ENCODE results near the gene PPP1R9B. TPM values are rescaled to one million over a fixed set of nuclear protein-coding genes. Genes with fewer than 3 reads are reported as not detected.

Gene PPP1R9B
- total RNA-seq, 1 donor from 2014 or later = 73.6 TPM

- no peak overlapping the region for H3K4me2 ChIP-seq (ENCODE audit: low read length)
- H3K36me3 ChIP-seq (ENCODE audit: insufficient read depth, low read length) = no peaks in the 10 kb centered on the region
- no peaks in the 10 kb centered on the region for H3K9me3 ChIP-seq (ENCODE audit: insufficient read depth, low read depth, low read length)
- no peak overlapping the region for H3K9ac ChIP-seq (ENCODE audit: low read length)
- H3K4me1 Mint-ChIP-seq (ENCODE audit: low read depth, unreplicated experiment) = no peaks in the 10 kb centered on the region
- no peaks in the 10 kb centered on the region for H3K79me2 ChIP-seq (ENCODE audit: insufficient read depth, low read length)
- FAIRE-seq = no peak
- no peak overlapping the region for H3K4me3 Mint-ChIP-seq (ENCODE audit: unreplicated experiment)
- no peak overlapping the region for H2AFZ ChIP-seq (ENCODE audit: low read depth, low read length)
- no peak for DNase-seq (ENCODE audit: low read depth)
- no peak overlapping the region for H3K27ac Mint-ChIP-seq (ENCODE audit: unreplicated experiment)
- H3K9me3 Mint-ChIP-seq (ENCODE audit: unreplicated experiment) = peaks cover 3% of the 10 kb centered on the region
- TF ChIP-seq EZH2 (IDR thresholded peaks at IDR 0.05; ENCODE audit: insufficient read depth, low read length) = no peak
- TF ChIP-seq, protein P1, sequence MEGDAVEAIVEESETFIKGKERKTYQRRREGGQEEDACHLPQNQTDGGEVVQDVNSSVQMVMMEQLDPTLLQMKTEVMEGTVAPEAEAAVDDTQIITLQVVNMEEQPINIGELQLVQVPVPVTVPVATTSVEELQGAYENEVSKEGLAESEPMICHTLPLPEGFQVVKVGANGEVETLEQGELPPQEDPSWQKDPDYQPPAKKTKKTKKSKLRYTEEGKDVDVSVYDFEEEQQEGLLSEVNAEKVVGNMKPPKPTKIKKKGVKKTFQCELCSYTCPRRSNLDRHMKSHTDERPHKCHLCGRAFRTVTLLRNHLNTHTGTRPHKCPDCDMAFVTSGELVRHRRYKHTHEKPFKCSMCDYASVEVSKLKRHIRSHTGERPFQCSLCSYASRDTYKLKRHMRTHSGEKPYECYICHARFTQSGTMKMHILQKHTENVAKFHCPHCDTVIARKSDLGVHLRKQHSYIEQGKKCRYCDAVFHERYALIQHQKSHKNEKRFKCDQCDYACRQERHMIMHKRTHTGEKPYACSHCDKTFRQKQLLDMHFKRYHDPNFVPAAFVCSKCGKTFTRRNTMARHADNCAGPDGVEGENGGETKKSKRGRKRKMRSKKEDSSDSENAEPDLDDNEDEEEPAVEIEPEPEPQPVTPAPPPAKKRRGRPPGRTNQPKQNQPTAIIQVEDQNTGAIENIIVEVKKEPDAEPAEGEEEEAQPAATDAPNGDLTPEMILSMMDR (IDR thresholded peaks at IDR 0.05; ENCODE audit: insufficient read depth, low read depth, low read length) = no peak
- H3K4me3 ChIP-seq (ENCODE audit: insufficient read depth, low read depth, low read length) = no peak overlapping the region
- H3K27me3 Mint-ChIP-seq (ENCODE audit: low read depth, unreplicated experiment) = peaks cover 7% of the 10 kb centered on the region
- no peaks in the 10 kb centered on the region for H3K36me3 Mint-ChIP-seq (ENCODE audit: low read depth, unreplicated experiment)
- no peak overlapping the region for H3K27ac ChIP-seq (ENCODE audit: low read depth, low read length)
- H4K20me1 ChIP-seq (ENCODE audit: insufficient read depth, low read length) = no peaks in the 10 kb centered on the region
- peaks cover 8% of the 10 kb centered on the region for H3K4me1 ChIP-seq (ENCODE audit: insufficient read depth, low read length)
- no peaks in the 10 kb centered on the region for H3K27me3 ChIP-seq (ENCODE audit: insufficient read depth, low read length)
Measured at GRCh38 chr17:50163843-50164696, 13.6 kb upstream of the PPP1R9B start.

DNA sequence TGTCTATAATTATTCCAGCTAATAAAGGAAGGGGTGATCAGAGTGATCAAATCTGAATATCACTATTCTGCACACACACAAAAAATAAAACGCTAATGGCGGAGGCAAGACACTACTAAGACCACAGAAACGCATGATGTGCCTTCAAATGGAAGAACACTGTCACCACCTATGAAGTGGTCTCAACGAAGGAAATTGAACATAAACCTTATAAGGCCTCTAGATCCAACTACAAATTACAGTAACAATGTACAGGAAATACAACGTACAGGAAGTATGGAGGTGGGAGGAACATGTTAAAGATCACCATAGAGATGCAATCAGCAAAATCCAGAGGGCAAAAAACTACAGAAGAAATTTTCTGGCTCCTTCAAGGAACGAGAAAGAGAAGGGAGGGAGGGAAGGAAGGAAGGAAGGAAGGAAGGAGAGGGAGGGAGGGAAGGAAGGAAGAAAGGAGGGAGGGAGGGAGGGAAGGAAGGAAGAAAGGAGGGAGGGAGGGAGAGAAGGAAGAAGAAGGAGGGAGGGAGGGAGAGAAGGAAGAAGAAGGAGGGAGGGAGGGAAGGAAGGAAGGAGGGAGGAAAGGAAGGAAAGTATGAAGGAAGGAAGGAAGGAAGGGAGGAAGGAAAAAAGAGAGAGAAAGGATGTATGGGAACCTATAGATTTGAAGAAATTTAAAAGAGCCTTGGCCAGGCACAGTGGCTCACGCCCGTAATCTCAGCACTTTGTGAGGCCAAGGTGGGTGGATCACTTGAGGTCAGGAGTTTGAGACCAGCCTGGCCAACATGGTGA, 12.2 kb upstream of the PPP1R9B start:
- Histone ChIP-seq H3K9ac (ENCODE audit: low read length) (no peak overlapping the region), H3K4me1 (ENCODE audit: insufficient read depth, low read length) (peaks cover 8% of the 10 kb centered on the region), H3K4me3 (ENCODE audit: insufficient read depth, low read depth, low read length) (no peak overlapping the region), H3K79me2 (ENCODE audit: insufficient read depth, low read length) (no peaks in the 10 kb centered on the region), H3K4me2 (ENCODE audit: low read length) (no peak overlapping the region), H3K9me3 (ENCODE audit: insufficient read depth, low read depth, low read length) (no peaks in the 10 kb centered on the region), H3K27me3 (ENCODE audit: insufficient read depth, low read length) (no peaks in the 10 kb centered on the region), H4K20me1 (ENCODE audit: insufficient read depth, low read length) (no peaks in the 10 kb centered on the region), H2AFZ (ENCODE audit: low read depth, low read length) (no peak overlapping the region), H3K27ac (ENCODE audit: low read depth, low read length) (no peak overlapping the region), H3K36me3 (ENCODE audit: insufficient read depth, low read length) (no peaks in the 10 kb centered on the region)
- Mint-ChIP-seq H3K36me3 (ENCODE audit: low read depth, unreplicated experiment) (no peaks in the 10 kb centered on the region), H3K27me3 (ENCODE audit: low read depth, unreplicated experiment) (peaks cover 5% of the 10 kb centered on the region), H3K27ac (ENCODE audit: unreplicated experiment) (no peak overlapping the region), H3K4me3 (ENCODE audit: unreplicated experiment) (no peak overlapping the region), H3K9me3 (ENCODE audit: unreplicated experiment) (peaks cover 3% of the 10 kb centered on the region), H3K4me1 (ENCODE audit: low read depth, unreplicated experiment) (no peaks in the 10 kb centered on the region)
- FAIRE-seq (no peak), DNase-seq (ENCODE audit: low read depth) (no peak)
- TF ChIP-seq, protein P1 (IDR thresholded peaks at IDR 0.05; ENCODE audit: insufficient read depth, low read depth, low read length) = no peak
- no peak for TF ChIP-seq EZH2 (IDR thresholded peaks at IDR 0.05; ENCODE audit: insufficient read depth, low read length)

Measured in astrocyte (in vitro differentiated cells and primary cell).